Keratinocyte (primary cell): ENCODE data around the gene S100A6.

Experiments used
- CTCF ChIP-seq, 3 experiments: IDR thresholded peaks in 1 of 3; conservative IDR thresholded peaks in 1 of 3; optimal IDR thresholded peaks in 1 of 3; 2 replicates in 2 of 3; 3 replicates in 1 of 3; pipeline versions ENCODE3 to v1.5.1; 2011; ENCODE audit warnings: low read length in 3 of 3, mild to moderate bottlenecking in 3 of 3, moderate library complexity in 2 of 3, control low read depth in 1 of 3, inconsistent platforms in 1 of 3; ENCODE audit not compliant: insufficient read depth in 2 of 3; ENCODE audit errors: extremely low read depth in 1 of 3
- EZH2 ChIP-seq: IDR thresholded peaks from one replicate; pipeline ENCODE4 v1.6.1; 2012; ENCODE audit warnings: inconsistent platforms, mild to moderate bottlenecking, low read length, moderate library complexity

DNA sequence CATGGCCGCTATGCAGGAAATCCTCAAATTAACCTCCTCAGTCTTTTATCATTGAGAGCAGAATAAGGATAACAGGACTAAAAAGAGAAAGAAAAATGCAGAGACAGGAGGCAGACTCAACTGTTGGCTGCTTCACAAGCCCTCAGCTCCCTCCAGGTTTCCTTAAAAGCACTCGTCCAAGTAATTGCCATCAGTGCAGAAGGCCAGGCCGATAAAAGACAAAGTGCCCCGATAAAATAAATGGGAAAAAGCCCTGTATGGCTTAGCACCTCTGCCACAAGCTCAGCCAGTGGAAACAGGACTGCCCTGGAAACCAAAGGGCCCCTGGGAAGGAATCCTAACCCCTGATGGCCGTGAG, 8.1 kb downstream of the S100A6 start:
- TF ChIP-seq CTCF (optimal IDR thresholded peaks at IDR 0.05 in 1 of 3, IDR thresholded peaks at IDR 0.05 in 1 of 3, conservative IDR thresholded peaks at IDR 0.05 in 1 of 3; ENCODE audit: extremely low read depth in 1 of 3, insufficient read depth in 2 of 3, low read length in 3 of 3) = no peak
- no peak for TF ChIP-seq EZH2
